Mammary epithelial cell (primary cell): Measurements from ENCODE around the gene ASPM.

Source experiments
- EZH2 ChIP-seq: IDR thresholded peaks from 2 replicates; pipeline ENCODE4 v1.6.1; 2012; ENCODE audit warnings: low read length, inconsistent platforms, borderline replicate concordance
- TF ChIP-seq, protein P1 (sequence below), 2 donors: IDR thresholded peaks in 1 of 2; conservative IDR thresholded peaks in 1 of 2; 2 replicates each; pipeline ENCODE4 v1.5.1; 2011 to 2012; ENCODE audit warnings: inconsistent platforms in 2 of 2, low read length in 2 of 2, mild to moderate bottlenecking in 2 of 2, control low read depth in 1 of 2, low read depth in 1 of 2; ENCODE audit not compliant: insufficient read depth in 1 of 2; ENCODE audit errors: extremely low read depth in 1 of 2

DNA sequence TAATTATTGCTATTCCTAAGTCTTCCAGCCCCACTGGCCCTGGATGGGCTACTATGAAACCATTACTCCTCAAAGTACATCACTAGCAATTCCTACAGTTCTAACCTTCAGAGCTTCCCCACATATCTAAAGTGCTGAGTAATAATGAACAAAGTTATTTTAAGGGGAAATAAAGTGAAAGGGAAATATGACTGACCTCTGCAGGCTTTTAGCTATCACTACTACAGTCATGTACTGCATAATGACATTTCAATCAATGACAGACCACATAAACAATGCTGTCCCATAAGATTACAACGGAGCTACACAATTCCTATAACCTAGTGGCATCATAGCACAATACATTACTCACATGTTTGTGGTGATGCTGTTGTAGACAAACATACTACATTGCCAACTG, 32.5 kb upstream of the ASPM start:
- TF ChIP-seq, protein P1, sequence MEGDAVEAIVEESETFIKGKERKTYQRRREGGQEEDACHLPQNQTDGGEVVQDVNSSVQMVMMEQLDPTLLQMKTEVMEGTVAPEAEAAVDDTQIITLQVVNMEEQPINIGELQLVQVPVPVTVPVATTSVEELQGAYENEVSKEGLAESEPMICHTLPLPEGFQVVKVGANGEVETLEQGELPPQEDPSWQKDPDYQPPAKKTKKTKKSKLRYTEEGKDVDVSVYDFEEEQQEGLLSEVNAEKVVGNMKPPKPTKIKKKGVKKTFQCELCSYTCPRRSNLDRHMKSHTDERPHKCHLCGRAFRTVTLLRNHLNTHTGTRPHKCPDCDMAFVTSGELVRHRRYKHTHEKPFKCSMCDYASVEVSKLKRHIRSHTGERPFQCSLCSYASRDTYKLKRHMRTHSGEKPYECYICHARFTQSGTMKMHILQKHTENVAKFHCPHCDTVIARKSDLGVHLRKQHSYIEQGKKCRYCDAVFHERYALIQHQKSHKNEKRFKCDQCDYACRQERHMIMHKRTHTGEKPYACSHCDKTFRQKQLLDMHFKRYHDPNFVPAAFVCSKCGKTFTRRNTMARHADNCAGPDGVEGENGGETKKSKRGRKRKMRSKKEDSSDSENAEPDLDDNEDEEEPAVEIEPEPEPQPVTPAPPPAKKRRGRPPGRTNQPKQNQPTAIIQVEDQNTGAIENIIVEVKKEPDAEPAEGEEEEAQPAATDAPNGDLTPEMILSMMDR (conservative IDR thresholded peaks at IDR 0.05 in 1 of 2, IDR thresholded peaks at IDR 0.05 in 1 of 2; ENCODE audit: extremely low read depth in 1 of 2, insufficient read depth in 1 of 2, low read depth in 1 of 2, low read length in 2 of 2), result no peak
- no peak for TF ChIP-seq EZH2
